Cardiac muscle cell (in vitro differentiated cells and primary cell): ENCODE results near the gene KCNC1. TPM values are rescaled to one million over a fixed set of nuclear protein-coding genes. Genes with fewer than 3 reads are reported as not detected.

ENCODE experiments used
- DNase-seq, 2 donors: peaks; one replicate each; pipeline versions ENCODE4 v3.0.0 to v3.0.0-alpha.2; 2010 to 2017; ENCODE audit warnings: low read depth in 1 of 2, low spot score in 1 of 2
- H3K27ac ChIP-seq: fragments of 200-600 bp; sonication (generic); 2 replicates; pipeline ENCODE4 v1.5.1; 2016
- H3K27me3 ChIP-seq: fragments of 200-600 bp; sonication (generic); 2 replicates; pipeline ENCODE4 v1.6.0; 2016; ENCODE audit warnings: control low read depth
- H3K36me3 ChIP-seq: fragments of 200-600 bp; sonication (generic); 2 replicates; pipeline ENCODE4 v1.5.1; 2016; ENCODE audit warnings: control low read depth
- H3K4me1 ChIP-seq: fragments of 200-600 bp; sonication (generic); 2 replicates; pipeline ENCODE4 v1.8.1; 2017; ENCODE audit warnings: low read depth, mild to moderate bottlenecking, mixed run types
- H3K4me3 ChIP-seq: fragments of 200-600 bp; sonication (generic); 2 replicates; pipeline ENCODE4 v1.5.1; 2016; ENCODE audit warnings: mild to moderate bottlenecking
- H3K9me3 ChIP-seq: fragments of 200-600 bp; sonication (generic); 2 replicates; pipeline ENCODE4 v1.5.1; 2017; ENCODE audit warnings: low read depth, mild to moderate bottlenecking, control low read depth
- polyA plus RNA-seq: library from polyadenylated mRNA; unstranded; fragments of >200 nt; fragmentation: Nextera tagmentation; extraction: Ambion mirVana; gene quantifications from 2 replicates; pipeline ENCODE4 v1.2.1, GENCODE V29; 2016
- total RNA-seq: library from RNA; depleted of rRNA; stranded (reverse); fragments of >200 nt; gene quantifications from 2 replicates; pipeline ENCODE4 v1.2.3, GENCODE V29; 2016
- TF ChIP-seq, protein P1 (sequence below): IDR thresholded peaks from 2 replicates; pipeline ENCODE4 v1.5.1; 2012; ENCODE audit warnings: low read depth, mild to moderate bottlenecking, low read length

The KCNC1 gene
- total and polyA plus RNA-seq, 2 experiments from 2014 or later = 0.46 TPM; not detected in 1

DNA sequence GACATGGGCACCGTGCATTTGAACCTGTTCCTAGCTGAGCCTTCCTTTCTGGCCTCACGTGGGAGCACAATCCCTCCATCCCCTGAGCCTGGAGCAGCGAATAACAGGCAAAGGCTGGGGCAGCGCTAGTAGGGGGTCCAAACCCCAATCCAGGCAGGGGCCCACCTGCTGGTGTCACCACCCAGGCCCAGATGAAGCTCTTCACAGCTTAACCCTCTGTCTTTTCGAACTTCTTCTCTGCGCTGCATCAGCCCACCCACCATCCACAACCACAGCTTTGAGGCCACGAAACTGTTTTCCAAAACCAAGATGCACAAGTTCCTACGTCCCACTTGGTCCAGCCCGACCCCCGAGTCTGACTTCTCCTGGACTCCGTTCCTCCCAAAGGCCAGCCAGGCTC lies 11.5 kb downstream of the KCNC1 start:
- Histone ChIP-seq H3K4me3 (no peak overlapping the region), H3K4me1 (no peaks in the 10 kb centered on the region), H3K36me3 (no peaks in the 10 kb centered on the region), H3K27me3 (no peaks in the 10 kb centered on the region), H3K9me3 (no peaks in the 10 kb centered on the region), H3K27ac (no peak overlapping the region)
- DNase-seq = no peak
- TF ChIP-seq, protein P1, sequence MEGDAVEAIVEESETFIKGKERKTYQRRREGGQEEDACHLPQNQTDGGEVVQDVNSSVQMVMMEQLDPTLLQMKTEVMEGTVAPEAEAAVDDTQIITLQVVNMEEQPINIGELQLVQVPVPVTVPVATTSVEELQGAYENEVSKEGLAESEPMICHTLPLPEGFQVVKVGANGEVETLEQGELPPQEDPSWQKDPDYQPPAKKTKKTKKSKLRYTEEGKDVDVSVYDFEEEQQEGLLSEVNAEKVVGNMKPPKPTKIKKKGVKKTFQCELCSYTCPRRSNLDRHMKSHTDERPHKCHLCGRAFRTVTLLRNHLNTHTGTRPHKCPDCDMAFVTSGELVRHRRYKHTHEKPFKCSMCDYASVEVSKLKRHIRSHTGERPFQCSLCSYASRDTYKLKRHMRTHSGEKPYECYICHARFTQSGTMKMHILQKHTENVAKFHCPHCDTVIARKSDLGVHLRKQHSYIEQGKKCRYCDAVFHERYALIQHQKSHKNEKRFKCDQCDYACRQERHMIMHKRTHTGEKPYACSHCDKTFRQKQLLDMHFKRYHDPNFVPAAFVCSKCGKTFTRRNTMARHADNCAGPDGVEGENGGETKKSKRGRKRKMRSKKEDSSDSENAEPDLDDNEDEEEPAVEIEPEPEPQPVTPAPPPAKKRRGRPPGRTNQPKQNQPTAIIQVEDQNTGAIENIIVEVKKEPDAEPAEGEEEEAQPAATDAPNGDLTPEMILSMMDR = no peak

GRCh38 chr11:17747131-17747955 lies 12.8 kb downstream of the KCNC1 start:
- Histone ChIP-seq H3K27me3 (no peaks in the 10 kb centered on the region), H3K4me1 (no peaks in the 10 kb centered on the region), H3K36me3 (no peaks in the 10 kb centered on the region), H3K27ac (no peak overlapping the region), H3K4me3 (no peak overlapping the region), H3K9me3 (no peaks in the 10 kb centered on the region)
- no peak for DNase-seq
- TF ChIP-seq, protein P1 = no peak

GRCh38 chr11:17748044-17748443 lies 13.5 kb downstream of the KCNC1 start:
- Histone ChIP-seq H3K36me3 (no peaks in the 10 kb centered on the region), H3K9me3 (no peaks in the 10 kb centered on the region), H3K27ac (no peak overlapping the region), H3K27me3 (no peaks in the 10 kb centered on the region), H3K4me1 (no peaks in the 10 kb centered on the region), H3K4me3 (no peak overlapping the region)
- no peak for DNase-seq
- TF ChIP-seq, protein P1 = no peak

GRCh38 chr11:17748761-17749721 lies 14.5 kb downstream of the KCNC1 start:
- Histone ChIP-seq H3K4me1 (no peaks in the 10 kb centered on the region), H3K4me3 (no peak overlapping the region), H3K9me3 (no peaks in the 10 kb centered on the region), H3K27me3 (peaks cover 2% of the 10 kb centered on the region), H3K27ac (no peak overlapping the region), H3K36me3 (no peaks in the 10 kb centered on the region)
- DNase-seq = no peak
- TF ChIP-seq, protein P1 = no peak

GRCh38 chr11:17750013-17750800 lies 15.6 kb downstream of the KCNC1 start:
- H3K27ac ChIP-seq = no peak overlapping the region
- DNase-seq = peak in 1 of 2 donors; percentile 30

More at GRCh38 chr11:17750013-17750800, 15.6 kb downstream of the KCNC1 start:
- Histone ChIP-seq H3K4me1 (no peaks in the 10 kb centered on the region), H3K9me3 (no peaks in the 10 kb centered on the region), H3K36me3 (no peaks in the 10 kb centered on the region), H3K4me3 (no peak overlapping the region), H3K27me3 (peaks cover 9% of the 10 kb centered on the region)
- TF ChIP-seq, protein P1 = no peak
